Choroid plexus epithelial cell (primary cell): Measurements from ENCODE around the gene TMEM131.

Experiments
- DNase-seq: peaks from one replicate; pipeline ENCODE4 v3.0.0-alpha.2; 2010; ENCODE audit warnings: low read depth
- H3K4me3 ChIP-seq: 2 replicates; pipeline ENCODE4 v1.5.1; 2011; ENCODE audit warnings: low read depth, mild to moderate bottlenecking, control low read depth, low read length, moderate library complexity
- TF ChIP-seq, protein P1 (sequence below): conservative IDR thresholded peaks from 2 replicates; pipeline ENCODE4 v1.5.1; 2011; ENCODE audit warnings: low read depth, mild to moderate bottlenecking, control low read depth, inconsistent platforms, low read length, moderate library complexity

Gene TMEM131

DNA sequence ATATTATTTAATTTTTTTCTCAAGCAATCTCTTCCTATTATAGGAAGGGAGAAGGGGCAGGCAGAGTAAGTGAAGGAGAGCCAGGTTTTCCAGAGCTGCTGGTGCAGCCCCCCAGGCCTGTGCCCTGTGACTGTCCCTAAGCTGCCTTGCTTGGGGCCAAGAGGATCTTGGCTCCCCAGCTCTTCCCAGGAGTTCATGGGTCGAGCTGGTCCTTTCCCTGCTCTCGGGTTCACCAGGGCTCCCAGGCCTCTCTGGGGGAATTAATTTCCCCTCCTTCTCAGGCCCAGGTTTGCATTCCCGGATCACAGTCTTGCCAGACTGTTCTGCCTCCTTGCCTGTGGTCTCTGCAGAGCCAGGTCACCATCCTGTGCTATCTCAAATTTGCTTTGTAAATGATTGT is 12.7 kb upstream of the TMEM131 start:
- DNase-seq = no peak
- H3K4me3 ChIP-seq = no peak overlapping the region
- TF ChIP-seq, protein P1, sequence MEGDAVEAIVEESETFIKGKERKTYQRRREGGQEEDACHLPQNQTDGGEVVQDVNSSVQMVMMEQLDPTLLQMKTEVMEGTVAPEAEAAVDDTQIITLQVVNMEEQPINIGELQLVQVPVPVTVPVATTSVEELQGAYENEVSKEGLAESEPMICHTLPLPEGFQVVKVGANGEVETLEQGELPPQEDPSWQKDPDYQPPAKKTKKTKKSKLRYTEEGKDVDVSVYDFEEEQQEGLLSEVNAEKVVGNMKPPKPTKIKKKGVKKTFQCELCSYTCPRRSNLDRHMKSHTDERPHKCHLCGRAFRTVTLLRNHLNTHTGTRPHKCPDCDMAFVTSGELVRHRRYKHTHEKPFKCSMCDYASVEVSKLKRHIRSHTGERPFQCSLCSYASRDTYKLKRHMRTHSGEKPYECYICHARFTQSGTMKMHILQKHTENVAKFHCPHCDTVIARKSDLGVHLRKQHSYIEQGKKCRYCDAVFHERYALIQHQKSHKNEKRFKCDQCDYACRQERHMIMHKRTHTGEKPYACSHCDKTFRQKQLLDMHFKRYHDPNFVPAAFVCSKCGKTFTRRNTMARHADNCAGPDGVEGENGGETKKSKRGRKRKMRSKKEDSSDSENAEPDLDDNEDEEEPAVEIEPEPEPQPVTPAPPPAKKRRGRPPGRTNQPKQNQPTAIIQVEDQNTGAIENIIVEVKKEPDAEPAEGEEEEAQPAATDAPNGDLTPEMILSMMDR = no peak

GRCh38 chr2:98006378-98006777 is 10.6 kb upstream of the TMEM131 start:
- TF ChIP-seq, protein P1 = no peak
- H3K4me3 ChIP-seq = no peak overlapping the region
- no peak for DNase-seq

GRCh38 chr2:98004613-98005012 is 8.9 kb upstream of the TMEM131 start:
- DNase-seq = no peak
- TF ChIP-seq, protein P1 = no peak
- H3K4me3 ChIP-seq = no peak overlapping the region

DNA sequence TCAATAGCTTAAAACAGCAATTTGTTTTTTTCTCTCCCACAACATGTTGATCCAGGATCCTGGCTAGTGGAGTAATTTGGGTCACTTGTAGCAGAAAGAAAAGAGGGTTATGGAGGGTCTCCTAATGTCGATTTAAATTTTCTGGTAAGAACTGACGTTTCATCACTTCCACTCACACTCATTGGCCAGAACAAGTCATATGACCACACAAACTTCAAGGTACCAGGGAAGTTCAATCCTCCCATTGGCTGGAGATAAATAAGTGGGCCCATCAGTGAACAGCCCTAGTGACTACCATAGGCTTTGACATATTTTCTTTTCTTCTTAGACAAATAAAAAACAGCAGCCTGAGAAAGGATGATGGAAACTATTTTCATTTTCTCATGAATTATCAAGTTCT is 8.3 kb upstream of the TMEM131 start:
- no peak for DNase-seq
- H3K4me3 ChIP-seq = no peak overlapping the region
- TF ChIP-seq, protein P1 = no peak

DNA sequence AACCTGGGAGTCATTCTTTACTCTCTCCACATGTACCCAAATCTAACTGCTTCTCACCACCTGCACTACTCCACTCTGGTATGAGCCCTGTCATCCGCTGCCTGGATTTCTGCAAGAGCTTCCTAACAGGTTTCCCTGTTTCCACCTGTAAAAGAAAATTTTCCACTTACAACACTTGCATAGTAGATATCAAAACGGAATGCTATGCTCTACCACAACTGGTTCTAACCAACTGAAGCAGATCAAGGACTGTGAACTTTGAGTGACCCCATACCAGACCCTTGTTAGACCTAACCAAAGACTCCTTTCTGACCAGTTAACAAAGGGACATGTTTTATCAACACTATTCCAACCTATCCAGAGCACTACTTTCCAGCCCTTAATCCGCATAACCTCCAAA is 3.8 kb upstream of the TMEM131 start:
- TF ChIP-seq, protein P1 = no peak
- H3K4me3 ChIP-seq = no peak overlapping the region
- no peak for DNase-seq

GRCh38 chr2:97998431-97999005 is 2.8 kb upstream of the TMEM131 start:
- DNase-seq = no peak
- TF ChIP-seq, protein P1 = no peak

GRCh38 chr2:97997784-97998392 is 2.1 kb upstream of the TMEM131 start:
- DNase-seq = no peak
- TF ChIP-seq, protein P1 = no peak
- H3K4me3 ChIP-seq = no peak overlapping the region

More at GRCh38 chr2:97998431-97999005, 2.8 kb upstream of the TMEM131 start:
- H3K4me3 ChIP-seq = no peak overlapping the region
